Stimulated activated CD8-positive, alpha-beta memory T cell treated with anti-CD3 and anti-CD28 coated beads, Interleukin-12 subunit alpha, Interleukin-12 subunit beta, amount 100 ng/mL, for 24 hours (primary cell): Measurements from ENCODE around the gene DELE1.
"Not testable (repeated sequence)": the region's sequence is repeated elsewhere in the genome, so short reads cannot be mapped to it uniquely, and the experiment has no call there.

Source experiments
- DNase-seq: peaks from one replicate; pipeline ENCODE4 v3.0.0-alpha.2; 2020; ENCODE audit errors: extremely low read depth

Gene DELE1

GRCh38 chr5:141883892-141884318 lies 39.8 kb upstream of the DELE1 start:
- no peak for DNase-seq

GRCh38 chr5:141889282-141889871 lies 34.3 kb upstream of the DELE1 start:
- DNase-seq, result no peak

- not testable (repeated sequence) for DNase-seq
These were observed 33.2 kb upstream of the DELE1 start for GRCh38 chr5:141890429-141890828.

- DNase-seq, result no peak
These were observed 26.2 kb upstream of the DELE1 start for GRCh38 chr5:141897425-141897824.

GRCh38 chr5:141898448-141899049 lies 25.1 kb upstream of the DELE1 start:
- no peak for DNase-seq

GRCh38 chr5:141902015-141902814 lies 21.5 kb upstream of the DELE1 start:
- DNase-seq, result no peak

- DNase-seq, result no peak
These were observed 20.4 kb upstream of the DELE1 start for GRCh38 chr5:141903261-141903660.

GRCh38 chr5:141904551-141904950 lies 19.1 kb upstream of the DELE1 start:
- DNase-seq, result no peak

GRCh38 chr5:141906517-141906916 lies 17.2 kb upstream of the DELE1 start:
- DNase-seq, result no peak

- DNase-seq, result no peak
These were observed 16.7 kb upstream of the DELE1 start for GRCh38 chr5:141906972-141907371.

GRCh38 chr5:141908796-141909195 lies 14.9 kb upstream of the DELE1 start:
- no peak for DNase-seq

GRCh38 chr5:141909212-141909611 lies 14.5 kb upstream of the DELE1 start:
- DNase-seq, result no peak

- no peak for DNase-seq
These were observed 13.4 kb upstream of the DELE1 start for GRCh38 chr5:141910271-141910673.

GRCh38 chr5:141913560-141914198 lies 10.0 kb upstream of the DELE1 start:
- DNase-seq, result no peak

- no peak for DNase-seq
These were observed 9.4 kb upstream of the DELE1 start for GRCh38 chr5:141914199-141914743.

- DNase-seq, result no peak
These were observed 8.9 kb upstream of the DELE1 start for GRCh38 chr5:141914797-141915196.

- DNase-seq, result no peak
These were observed 7.8 kb upstream of the DELE1 start for GRCh38 chr5:141915881-141916336.

- no peak for DNase-seq
These were observed 7.1 kb upstream of the DELE1 start for GRCh38 chr5:141916522-141916921.

GRCh38 chr5:141917760-141918159 lies 5.9 kb upstream of the DELE1 start:
- no peak for DNase-seq

GRCh38 chr5:141919218-141920119 lies 4.2 kb upstream of the DELE1 start:
- DNase-seq, result no peak

GRCh38 chr5:141920771-141921170 lies 2.9 kb upstream of the DELE1 start:
- no peak for DNase-seq
